ENCODE measurements around the gene ERICH4. TPM values are rescaled to one million over a fixed set of nuclear protein-coding genes. Genes with fewer than 3 reads are reported as not detected.

ERICH4 gene
- total RNA-seq, 1 experiment from 2014 or later, result not detected

GRCh38 chr19:41422955-41423354 lies 20.0 kb upstream of the ERICH4 start:
- no peak for TF ChIP-seq CTCF (IDR thresholded peaks at IDR 0.05; ENCODE audit: unreplicated experiment)
- ChIA-PET CTCF (interaction anchor here (0.5 kb wide), 1 partner anchor 219 kb away, joined by 3 read pairs; no protein-coding TSS in a partner anchor), POLR2A (no interaction called here)
- Mint-ChIP-seq H3K27me3 (ENCODE audit: insufficient read depth, unreplicated experiment) (no peaks in the 10 kb centered on the region), H3K36me3 (ENCODE audit: insufficient read depth, unreplicated experiment) (peaks cover 63% of the 10 kb centered on the region), H3K4me1 (ENCODE audit: insufficient read depth, unreplicated experiment) (peaks cover 8% of the 10 kb centered on the region), H3K4me3 (ENCODE audit: unreplicated experiment) (no peak overlapping the region), H3K9me3 (ENCODE audit: unreplicated experiment) (no peaks in the 10 kb centered on the region), H3K27ac (ENCODE audit: low read depth, unreplicated experiment) (no peak overlapping the region)
- BruUV-seq (replicated peaks), result no TSS peak
- intact Hi-C loops (cut with micrococcal nuclease), result no loop called here
- DNase-seq (ENCODE audit: unreplicated experiment), result no peak

GRCh38 chr19:41424335-41425173 lies 18.4 kb upstream of the ERICH4 start:
- no peak for DNase-seq (ENCODE audit: unreplicated experiment)
- POLR2A ChIA-PET, result interaction anchor here (0.6 to 1.0 kb wide), 2 partner anchors 12 to 57 kb away, joined by 3 read pairs; no protein-coding TSS in a partner anchor
- intact Hi-C loops (cut with micrococcal nuclease), result no loop called here
- BruUV-seq (replicated peaks), result no TSS peak
- TF ChIP-seq CTCF (IDR thresholded peaks at IDR 0.05; ENCODE audit: unreplicated experiment), result no peak
- no peak overlapping the region for H3K27ac Mint-ChIP-seq (ENCODE audit: low read depth, unreplicated experiment)
- H3K27me3 Mint-ChIP-seq (ENCODE audit: insufficient read depth, unreplicated experiment), result no peaks in the 10 kb centered on the region
- no peak overlapping the region for H3K4me3 Mint-ChIP-seq (ENCODE audit: unreplicated experiment)
- no peaks in the 10 kb centered on the region for H3K9me3 Mint-ChIP-seq (ENCODE audit: unreplicated experiment)
- peaks cover 48% of the 10 kb centered on the region for H3K36me3 Mint-ChIP-seq (ENCODE audit: insufficient read depth, unreplicated experiment)
- peaks cover 8% of the 10 kb centered on the region for H3K4me1 Mint-ChIP-seq (ENCODE audit: insufficient read depth, unreplicated experiment)
- CTCF ChIA-PET, result interaction anchor here (0.7 kb wide), 1 partner anchor 13 kb away, joined by 3 read pairs; no protein-coding TSS in a partner anchor

GRCh38 chr19:41425174-41426115 lies 17.5 kb upstream of the ERICH4 start:
- H3K36me3 Mint-ChIP-seq (ENCODE audit: insufficient read depth, unreplicated experiment), result peaks cover 45% of the 10 kb centered on the region
- POLR2A ChIA-PET, result interaction anchor here (2.0 kb wide), 1 partner anchor 14 kb away, joined by 6 read pairs; the partner anchor contains the start of gene DMAC2
- peaks cover 8% of the 10 kb centered on the region for H3K4me1 Mint-ChIP-seq (ENCODE audit: insufficient read depth, unreplicated experiment)
- no TSS peak for BruUV-seq (replicated peaks)
- no peaks in the 10 kb centered on the region for H3K9me3 Mint-ChIP-seq (ENCODE audit: unreplicated experiment)
- no peak for TF ChIP-seq CTCF (IDR thresholded peaks at IDR 0.05; ENCODE audit: unreplicated experiment)
- no peak overlapping the region for H3K27ac Mint-ChIP-seq (ENCODE audit: low read depth, unreplicated experiment)
- H3K4me3 Mint-ChIP-seq (ENCODE audit: unreplicated experiment), result no peak overlapping the region
- no peaks in the 10 kb centered on the region for H3K27me3 Mint-ChIP-seq (ENCODE audit: insufficient read depth, unreplicated experiment)
- DNase-seq (ENCODE audit: unreplicated experiment), result no peak
- intact Hi-C loops (cut with micrococcal nuclease), result no loop called here
- CTCF ChIA-PET, result no interaction called here
